MV-4-11 (cell line): Measurements from ENCODE around the gene PITPNC1.
"Not testable (repeated sequence)": the region's sequence is repeated elsewhere in the genome, so short reads cannot be mapped to it uniquely, and the experiment has no call there.

ENCODE experiments used
- DNase-seq: peaks from one replicate; lab custom pipeline; 2025; lab: John Stamatoyannopoulos, UW

The PITPNC1 gene

GRCh38 chr17:67516571-67516970, 139.5 kb downstream of the PITPNC1 start:
- DNase-seq: not testable (repeated sequence)

GRCh38 chr17:67517325-67517724, 140.2 kb downstream of the PITPNC1 start:
- peak; percentile 33 for DNase-seq

- DNase-seq: peak; percentile 72
Measured at GRCh38 chr17:67518876-67519275, 141.8 kb downstream of the PITPNC1 start.

- DNase-seq: no peak
Measured at GRCh38 chr17:67519801-67520251, 142.7 kb downstream of the PITPNC1 start.

GRCh38 chr17:67520252-67520906, 143.3 kb downstream of the PITPNC1 start:
- peak; percentile 89 for DNase-seq

GRCh38 chr17:67520916-67521774, 144.1 kb downstream of the PITPNC1 start:
- no peak for DNase-seq

GRCh38 chr17:67521775-67522069, 144.6 kb downstream of the PITPNC1 start:
- DNase-seq: no peak

GRCh38 chr17:67523101-67523500, 146.0 kb downstream of the PITPNC1 start:
- no peak for DNase-seq

GRCh38 chr17:67525239-67526135, 148.4 kb downstream of the PITPNC1 start:
- DNase-seq: no peak

GRCh38 chr17:67526700-67527099, 149.6 kb downstream of the PITPNC1 start:
- DNase-seq: peak; percentile 13

GRCh38 chr17:67528751-67529436, 151.8 kb downstream of the PITPNC1 start:
- DNase-seq: no peak

GRCh38 chr17:67531291-67531690, 154.2 kb downstream of the PITPNC1 start:
- no peak for DNase-seq

GRCh38 chr17:67532326-67532871, 155.3 kb downstream of the PITPNC1 start:
- DNase-seq: no peak

- no peak for DNase-seq
Measured at GRCh38 chr17:67534941-67535340, 157.9 kb downstream of the PITPNC1 start.

GRCh38 chr17:67542219-67543114, 165.4 kb downstream of the PITPNC1 start:
- DNase-seq: no peak

GRCh38 chr17:67544364-67544955, 167.4 kb downstream of the PITPNC1 start:
- DNase-seq: no peak

- DNase-seq: peak; percentile 78
Measured at GRCh38 chr17:67546578-67547527, 169.8 kb downstream of the PITPNC1 start.

- DNase-seq: no peak
Measured at GRCh38 chr17:67548693-67549092, 171.6 kb downstream of the PITPNC1 start.

GRCh38 chr17:67549820-67550219, 172.7 kb downstream of the PITPNC1 start:
- no peak for DNase-seq
